Muscle of leg (tissue), 11 donors: ENCODE data around the gene MAML3. TPM values are rescaled to one million over a fixed set of nuclear protein-coding genes. Genes with fewer than 3 reads are reported as not detected.

ENCODE experiments used
- DNase-seq: peaks from one replicate; pipeline ENCODE4 v3.0.0; 2013
- H3K27ac ChIP-seq: one replicate; pipeline ENCODE4 v1.5.1; 2013; ENCODE audit warnings: mild to moderate bottlenecking, low read length, control low read depth
- H3K27me3 ChIP-seq: one replicate; pipeline ENCODE4 v1.6.1; 2013; ENCODE audit warnings: low read length; ENCODE audit not compliant: control insufficient read depth, insufficient read depth
- H3K36me3 ChIP-seq: one replicate; pipeline ENCODE4 v1.6.1; 2013; ENCODE audit warnings: low read length; ENCODE audit not compliant: control insufficient read depth, insufficient read depth
- H3K4me1 ChIP-seq: one replicate; pipeline ENCODE4 v1.6.1; 2013; ENCODE audit warnings: low read length; ENCODE audit not compliant: control insufficient read depth, insufficient read depth
- H3K4me3 ChIP-seq: one replicate; pipeline ENCODE4 v1.5.1; 2013; ENCODE audit warnings: low read length, control low read depth
- H3K9me3 ChIP-seq: replicated peaks from 2 replicates; pipeline ENCODE4 v1.6.1; 2013; ENCODE audit warnings: low read depth, low read length; ENCODE audit not compliant: control insufficient read depth
- WGBS: methylation state at CpG from one replicate; pipeline ENCODE4 v1.1.5; 2013; ENCODE audit warnings: missing lambda C conversion rate; ENCODE audit not compliant: insufficient coverage; 5-methylcytosine and 5-hydroxymethylcytosine counted together
- polyA plus RNA-seq, 8 donors: library from polyadenylated mRNA; unstranded; fragments of 120-200 nt; gene quantifications; one replicate each; pipeline versions ENCODE4 v1.2.1 to v1.2.3, GENCODE V29; 2013; ENCODE audit warnings: inconsistent platforms in 1 of 8, low replicate concordance in 1 of 8; ENCODE audit not compliant: insufficient read length in 8 of 8, insufficient read depth in 1 of 8
- total RNA-seq: library from RNA; stranded (reverse); fragments of 120-200 nt; gene quantifications from one replicate; pipeline ENCODE4 v1.2.4, GENCODE V29; 2013

The MAML3 gene
- total and polyA plus RNA-seq, 9 donors: 3.0 to 5.5 (median 5.0) TPM

- 91% methylated on average over 4 of the region's 5 CpGs for WGBS
- Histone ChIP-seq H3K27ac (no peak overlapping the region), H3K4me1 (peaks cover 6% of the 10 kb centered on the region), H3K36me3 (no peaks in the 10 kb centered on the region), H3K9me3 (no peaks in the 10 kb centered on the region), H3K4me3 (no peak overlapping the region), H3K27me3 (no peaks in the 10 kb centered on the region)
- DNase-seq: no peak
Observed at GRCh38 chr4:140131675-140132229, 22.2 kb downstream of the MAML3 start.

- Histone ChIP-seq H3K36me3 (no peaks in the 10 kb centered on the region), H3K4me1 (peaks cover 2% of the 10 kb centered on the region), H3K27me3 (no peaks in the 10 kb centered on the region), H3K4me3 (no peak overlapping the region), H3K27ac (no peak overlapping the region), H3K9me3 (no peaks in the 10 kb centered on the region)
- DNase-seq: no peak
- WGBS: no CpG with 5 or more reads among the region's 2 CpGs
Observed at GRCh38 chr4:140130677-140131076, 23.3 kb downstream of the MAML3 start.

DNA sequence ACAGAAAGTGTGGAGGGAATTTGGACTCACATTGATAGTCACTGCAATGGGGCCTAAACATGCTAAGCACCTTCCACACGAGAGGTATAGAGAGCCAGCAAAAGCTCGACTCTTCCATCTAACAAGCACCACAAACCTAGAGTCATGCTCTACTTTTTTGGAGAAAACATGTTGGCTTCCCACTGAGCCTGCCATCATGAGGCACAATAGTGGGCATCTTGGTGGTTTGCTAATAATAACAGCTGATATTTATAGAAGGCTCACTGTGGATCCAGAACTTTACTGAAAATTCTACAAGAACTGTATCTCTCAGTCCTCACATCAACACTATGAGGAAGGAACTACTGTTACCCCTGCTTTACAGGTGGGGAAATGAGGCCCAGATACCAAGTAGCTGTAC, 26.6 kb downstream of the MAML3 start:
- no CpG with 5 or more reads among the region's 2 CpGs for WGBS
- Histone ChIP-seq H3K27ac (no peak overlapping the region), H3K4me3 (no peak overlapping the region), H3K4me1 (no peaks in the 10 kb centered on the region), H3K9me3 (no peaks in the 10 kb centered on the region), H3K27me3 (no peaks in the 10 kb centered on the region), H3K36me3 (no peaks in the 10 kb centered on the region)
- DNase-seq: no peak

DNA sequence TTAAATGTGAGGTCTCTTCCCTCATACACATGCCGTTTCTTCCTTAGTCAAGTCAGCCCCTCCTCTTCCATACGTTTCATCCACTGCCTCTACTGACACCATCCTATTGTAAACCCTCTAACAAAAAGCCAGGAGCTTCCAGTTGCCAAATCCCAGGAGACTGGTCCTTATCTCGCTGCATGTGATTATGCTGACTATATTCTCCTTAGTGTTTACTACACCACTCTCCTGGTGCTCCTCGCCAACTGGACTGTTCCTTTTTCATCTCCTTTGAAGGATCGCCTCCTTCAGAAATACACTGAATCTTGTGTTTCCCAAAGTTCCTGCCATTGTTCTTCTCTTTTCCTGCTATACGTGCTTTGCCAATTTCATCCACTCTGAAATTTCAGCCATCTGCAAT, 27.7 kb downstream of the MAML3 start:
- Histone ChIP-seq H3K27ac (no peak overlapping the region), H3K36me3 (no peaks in the 10 kb centered on the region), H3K4me1 (no peaks in the 10 kb centered on the region), H3K27me3 (no peaks in the 10 kb centered on the region), H3K4me3 (no peak overlapping the region), H3K9me3 (no peaks in the 10 kb centered on the region)
- peak; percentile 13 for DNase-seq
- 80% methylated on average over 6 of the region's 6 CpGs for WGBS

DNA sequence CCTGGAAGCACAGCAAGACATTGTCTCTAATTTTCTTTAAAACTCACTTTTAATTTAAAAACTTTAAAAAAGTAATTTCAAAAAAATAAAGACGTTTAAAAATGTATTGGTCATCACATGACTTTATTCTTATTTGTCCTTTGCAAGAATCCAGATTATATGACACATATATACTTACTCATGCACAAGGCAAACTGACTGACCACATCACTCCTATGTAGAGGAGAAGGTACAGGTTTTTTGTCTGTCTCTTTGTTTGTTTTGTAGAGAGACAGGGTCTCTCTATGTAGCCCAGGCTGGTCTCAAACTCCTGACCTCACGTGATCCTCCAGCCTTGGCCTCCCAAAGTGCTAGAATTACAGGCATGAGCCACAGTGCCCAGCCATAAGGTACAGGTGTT, 28.6 kb downstream of the MAML3 start:
- Histone ChIP-seq H3K4me1 (no peaks in the 10 kb centered on the region), H3K4me3 (no peak overlapping the region), H3K36me3 (no peaks in the 10 kb centered on the region), H3K27ac (no peak overlapping the region), H3K9me3 (no peaks in the 10 kb centered on the region), H3K27me3 (no peaks in the 10 kb centered on the region)
- no peak for DNase-seq
- 67% methylated on average over 1 of the region's 2 CpGs for WGBS

DNA sequence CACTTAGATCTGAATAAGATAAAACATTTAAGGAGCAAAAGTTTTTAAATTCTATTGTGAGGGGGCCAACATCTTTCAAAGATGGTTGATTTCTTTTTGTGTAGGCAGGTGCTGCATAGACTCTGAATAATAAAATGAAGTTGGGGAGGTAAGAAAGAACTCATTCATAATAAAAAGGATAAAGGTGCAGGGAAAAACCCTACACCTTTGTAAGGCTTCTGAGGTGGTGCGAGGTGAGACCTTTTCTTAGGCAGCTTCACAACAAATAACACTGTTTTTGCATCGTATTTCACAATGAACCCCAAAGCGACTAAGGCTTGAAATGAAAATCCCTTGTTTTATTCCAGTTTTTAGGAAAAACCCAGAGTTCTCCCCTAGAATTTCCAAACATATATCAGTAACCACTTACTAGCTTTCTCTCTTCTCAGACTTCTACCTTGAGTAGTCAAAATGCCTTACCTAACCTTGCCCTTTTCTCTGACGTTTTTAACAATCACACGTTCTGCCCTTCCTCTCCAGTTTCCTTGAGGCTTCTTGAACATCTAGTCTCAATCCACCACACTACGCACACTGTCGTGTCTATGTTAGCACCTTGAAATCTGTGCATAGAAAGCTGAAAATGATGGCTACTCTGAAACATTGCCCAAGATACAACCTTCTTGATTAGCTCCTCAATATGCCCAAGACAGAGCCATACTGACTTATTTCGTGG, 30.2 kb downstream of the MAML3 start:
- no peak overlapping the region for H3K4me3 ChIP-seq
- no peaks in the 10 kb centered on the region for H3K27me3 ChIP-seq
- no peaks in the 10 kb centered on the region for H3K9me3 ChIP-seq
- H3K27ac ChIP-seq: no peak overlapping the region
- WGBS: 76% methylated on average over 7 of the region's 8 CpGs
- no peaks in the 10 kb centered on the region for H3K36me3 ChIP-seq
- DNase-seq: no peak
- no peaks in the 10 kb centered on the region for H3K4me1 ChIP-seq

GRCh38 chr4:140122891-140123290, 31.1 kb downstream of the MAML3 start:
- Histone ChIP-seq H3K4me3 (no peak overlapping the region), H3K36me3 (no peaks in the 10 kb centered on the region), H3K27ac (no peak overlapping the region), H3K27me3 (no peaks in the 10 kb centered on the region), H3K4me1 (no peaks in the 10 kb centered on the region), H3K9me3 (no peaks in the 10 kb centered on the region)
- no peak for DNase-seq
- no CpG with 5 or more reads among the region's 1 CpG for WGBS

DNA sequence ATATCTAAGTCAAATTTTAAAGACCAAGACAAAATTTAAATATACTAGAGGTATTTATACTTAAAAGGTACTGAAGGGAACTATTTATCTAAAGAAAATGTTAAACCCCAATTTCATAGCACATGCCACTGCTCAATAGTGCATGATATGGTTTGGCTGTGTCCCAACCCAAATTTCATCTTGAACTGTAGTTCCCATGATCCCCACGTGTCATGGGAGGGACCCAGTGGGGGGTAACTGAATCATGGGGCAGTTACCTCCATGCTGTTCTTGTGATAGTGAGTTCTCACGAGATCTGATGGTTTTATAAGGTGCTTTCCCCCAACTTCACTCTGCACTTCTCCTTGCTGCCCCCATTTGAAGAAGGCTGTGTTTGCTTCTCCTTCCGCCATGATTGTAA, 32.3 kb downstream of the MAML3 start:
- H3K27me3 ChIP-seq: no peaks in the 10 kb centered on the region
- H3K36me3 ChIP-seq: no peaks in the 10 kb centered on the region
- DNase-seq: no peak
- H3K27ac ChIP-seq: no peak overlapping the region
- no peak overlapping the region for H3K4me3 ChIP-seq
- no peaks in the 10 kb centered on the region for H3K4me1 ChIP-seq
- H3K9me3 ChIP-seq: no peaks in the 10 kb centered on the region
- no CpG with 5 or more reads among the region's 3 CpGs for WGBS

DNA sequence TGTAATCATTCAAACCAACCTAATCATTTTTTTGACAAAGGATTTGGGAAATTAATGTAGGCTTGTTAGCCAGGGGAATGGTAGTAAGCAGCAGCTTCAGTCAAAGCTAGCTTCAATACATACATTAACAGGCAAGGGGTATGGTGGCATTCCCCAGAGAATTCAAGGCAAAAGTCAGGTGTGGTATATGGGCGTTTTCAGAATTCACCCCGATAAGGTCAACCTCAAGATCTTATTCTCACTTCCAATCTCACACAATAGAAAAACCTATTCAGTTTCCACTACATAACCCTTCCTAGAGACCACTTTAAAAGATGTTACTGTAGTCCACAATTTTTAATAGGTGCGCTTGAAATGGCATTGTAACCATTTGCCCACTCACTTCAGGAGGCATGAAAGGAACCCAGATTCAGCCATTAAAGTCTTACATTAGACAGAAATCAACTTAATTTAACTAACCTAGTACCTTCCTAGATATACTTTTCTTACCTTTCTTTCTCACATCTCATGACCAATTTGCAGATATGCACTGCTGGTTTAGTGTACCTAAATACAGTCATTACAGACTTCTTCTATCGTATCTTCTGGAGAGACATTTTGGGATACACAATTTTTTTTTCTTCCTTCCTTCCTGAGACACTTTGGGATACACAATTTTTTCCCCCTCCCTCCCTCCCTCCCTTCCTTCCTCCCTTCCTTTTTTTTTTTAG, 34.9 kb downstream of the MAML3 start:
- Histone ChIP-seq H3K27me3 (no peaks in the 10 kb centered on the region), H3K9me3 (no peaks in the 10 kb centered on the region), H3K27ac (no peak overlapping the region), H3K4me1 (no peaks in the 10 kb centered on the region), H3K36me3 (no peaks in the 10 kb centered on the region), H3K4me3 (no peak overlapping the region)
- DNase-seq: no peak
- 93% methylated on average over 4 of the region's 4 CpGs for WGBS

DNA sequence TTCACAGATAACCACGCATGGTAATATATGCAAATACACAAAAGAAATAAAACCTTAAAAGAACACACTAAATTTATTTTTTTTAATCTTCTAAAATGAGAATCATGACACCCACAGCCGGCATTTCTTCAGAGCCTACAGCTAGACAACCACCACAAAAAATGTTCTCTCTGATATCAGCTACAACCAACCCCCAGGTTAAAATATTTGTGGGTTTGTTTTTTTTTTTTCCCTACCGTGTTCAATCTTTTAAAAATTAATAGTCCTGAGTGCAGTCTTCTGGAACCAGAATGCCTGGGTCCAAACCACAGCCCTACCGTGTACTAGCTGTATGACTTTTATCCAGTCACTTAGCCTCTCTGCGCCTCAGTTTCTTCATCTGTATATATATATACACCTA, 36.0 kb downstream of the MAML3 start:
- no peak overlapping the region for H3K27ac ChIP-seq
- WGBS: no CpG with 5 or more reads among the region's 5 CpGs
- H3K4me1 ChIP-seq: no peaks in the 10 kb centered on the region
- H3K9me3 ChIP-seq: no peaks in the 10 kb centered on the region
- H3K4me3 ChIP-seq: no peak overlapping the region
- no peaks in the 10 kb centered on the region for H3K27me3 ChIP-seq
- DNase-seq: no peak
- no peaks in the 10 kb centered on the region for H3K36me3 ChIP-seq
